HepG2 (cell line): Measurements from ENCODE around the gene ADAMTS2. TPM values are rescaled to one million over a fixed set of nuclear protein-coding genes. Genes with fewer than 3 reads are reported as not detected.

ENCODE experiments used
- ATAC-seq: fragments of 200-7000 bp; cut with Tn5 transposase; 3 replicates; pipeline ENCODE4 v1.9.1; 2020; ENCODE audit warnings: mild to moderate bottlenecking, moderate library complexity
- BruUV-seq: library from RNA; stranded (reverse); fragments of 400-500 nt; replicated peaks from 2 replicates; lab custom pipeline; 2021; lab: Mats Ljungman, UMichigan
- CTCF ChIA-PET: fragments of 300-600 bp; formaldehyde crosslinking; extraction: SDS; loops from one replicate; lab custom pipeline; 2021; ENCODE audit warnings: low total read pairs, inconsistent platforms, low intra/inter-chr PET ratio; lab: Yijun Ruan, JAX
- POLR2A ChIA-PET: fragments of 350-600 bp; sonication (Branson Sonifier 250); formaldehyde crosslinking; loops from one replicate; lab custom pipeline; 2020; ENCODE audit warnings: antibody characterized with exemption, inconsistent platforms; lab: Yijun Ruan, JAX
- DNase-seq: peaks from one replicate; pipeline ENCODE4 v3.0.0-alpha.2; 2015; ENCODE audit warnings: low spot score
- FAIRE-seq: peaks from 3 replicates; lab custom pipeline; 2011; peaks lifted over from hg19 to GRCh38; lab: Jason Lieb, UNC
- H2AFZ ChIP-seq: one replicate; pipeline ENCODE4 v1.6.1; 2011; ENCODE audit warnings: low read length, inconsistent platforms
- H3K27ac ChIP-seq: fragments of 300-600 bp; 3 replicates; pipeline ENCODE4 v1.8.0; 2011; ENCODE audit warnings: mixed run types, mild to moderate bottlenecking, mixed read lengths, low read length, inconsistent platforms; ENCODE audit not compliant: insufficient read depth; ENCODE audit errors: extremely low read length
- H3K27me3 ChIP-seq, 2 experiments: fragments of 200-600 bp in 1 of 2; 2 replicates in 1 of 2; 3 replicates in 1 of 2; pipeline versions ENCODE4 v1.6.0 to v1.8.0; 2011; ENCODE audit warnings: low read length in 2 of 2, mild to moderate bottlenecking in 2 of 2, moderate library complexity in 2 of 2, inconsistent platforms in 1 of 2; ENCODE audit not compliant: insufficient read depth in 2 of 2, control insufficient read depth in 1 of 2
- H3K36me3 ChIP-seq, 2 experiments: fragments of 200-600 bp in 1 of 2; replicated peaks in 1 of 2; 2 replicates in 1 of 2; 3 replicates in 1 of 2; pipeline versions ENCODE4 v1.5.1 to v1.8.0; 2011; ENCODE audit warnings: low read length in 2 of 2, inconsistent platforms in 1 of 2; ENCODE audit not compliant: insufficient read depth in 2 of 2, control insufficient read depth in 1 of 2
- H3K4me1 ChIP-seq: 2 replicates; pipeline ENCODE4 v1.5.1; 2012; ENCODE audit warnings: low read length, inconsistent platforms; ENCODE audit not compliant: insufficient read depth
- H3K4me2 ChIP-seq: 2 replicates; pipeline ENCODE4 v1.6.0; 2011; ENCODE audit warnings: low read depth, low read length, inconsistent platforms
- H3K4me3 ChIP-seq, 3 experiments: fragments of 200-600 bp in 1 of 3; sonication (generic), shearing (Covaris generic) in 1 of 3; replicated peaks in 1 of 3; 2 replicates each; pipeline ENCODE4 v1.5.1; 2011 to 2016; ENCODE audit warnings: low read length in 3 of 3, inconsistent platforms in 2 of 3, low read depth in 2 of 3, mild to moderate bottlenecking in 2 of 3, control low read depth in 1 of 3, mixed read lengths in 1 of 3; ENCODE audit not compliant: insufficient read depth in 1 of 3
- H3K79me2 ChIP-seq: one replicate; pipeline ENCODE4 v1.6.1; 2011; ENCODE audit warnings: low read length, inconsistent platforms; ENCODE audit not compliant: insufficient read depth
- H3K9ac ChIP-seq: 2 replicates; pipeline ENCODE4 v1.6.0; 2011; ENCODE audit warnings: mild to moderate bottlenecking, low read depth, low read length, inconsistent platforms; ENCODE audit not compliant: insufficient read depth
- H3K9me3 ChIP-seq: 2 replicates; pipeline ENCODE4 v1.5.1; 2012; ENCODE audit warnings: mild to moderate bottlenecking, low read length
- H4K20me1 ChIP-seq: 2 replicates; pipeline ENCODE4 v1.6.0; 2011; ENCODE audit warnings: inconsistent platforms, mild to moderate bottlenecking, low read length, moderate library complexity; ENCODE audit not compliant: insufficient read depth
- BCL6 ChIP-seq: IDR thresholded peaks from 2 replicates; pipeline ENCODE4 v1.6.1; 2016; ENCODE audit warnings: missing genetic modification reagents, missing compliant biosample characterization
- FOXM1 ChIP-seq: sonication (generic); formaldehyde crosslinking; IDR thresholded peaks from 2 replicates; pipeline ENCODE4 v1.5.0; 2020; ENCODE audit warnings: missing genetic modification reagents
- POGZ ChIP-seq: sonication (generic); formaldehyde crosslinking; IDR thresholded peaks from 2 replicates; pipeline ENCODE4 v1.4.0; 2020; ENCODE audit warnings: mild to moderate bottlenecking, missing genetic modification reagents
- RAD21 ChIP-seq: fragments of 450-650 bp; formaldehyde crosslinking; IDR thresholded peaks from 2 replicates; pipeline ENCODE4 v1.5.0; 2020; ENCODE audit warnings: mild to moderate bottlenecking
- RBFOX2 ChIP-seq: fragments of 200-400 bp; formaldehyde crosslinking; IDR thresholded peaks from 2 replicates; pipeline ENCODE4 v1.6.1; 2017; ENCODE audit warnings: low read depth, mild to moderate bottlenecking, low read length
- SCMH1 ChIP-seq: sonication (generic); formaldehyde crosslinking; IDR thresholded peaks from 2 replicates; pipeline ENCODE4 v1.9.0; 2021; ENCODE audit warnings: missing genetic modification reagents, mild to moderate bottlenecking, borderline replicate concordance
- TAF15 ChIP-seq: fragments of 200-400 bp; formaldehyde crosslinking; IDR thresholded peaks from one replicate; pipeline ENCODE4 v1.6.1; 2018; ENCODE audit warnings: mild to moderate bottlenecking, low read depth, low read length; ENCODE audit not compliant: poor library complexity, severe bottlenecking
- TARDBP ChIP-seq: sonication (generic); formaldehyde crosslinking; IDR thresholded peaks from 2 replicates; pipeline ENCODE4 v1.8.0; 2022; ENCODE audit warnings: mild to moderate bottlenecking, missing genetic modification reagents
- ZBTB7B ChIP-seq: sonication (generic); formaldehyde crosslinking; IDR thresholded peaks from 2 replicates; pipeline ENCODE4 v1.4.0; 2020; ENCODE audit warnings: missing genetic modification reagents
- ZNF543 ChIP-seq: sonication (generic); formaldehyde crosslinking; IDR thresholded peaks from 2 replicates; pipeline ENCODE4 v1.4.0; 2020; ENCODE audit warnings: mild to moderate bottlenecking, missing genetic modification reagents
- ZNF546 ChIP-seq: sonication (generic); formaldehyde crosslinking; conservative IDR thresholded peaks from 2 replicates; pipeline ENCODE4 v1.8.1; 2023; ENCODE audit warnings: mild to moderate bottlenecking, missing genetic modification reagents
- ZNF547 ChIP-seq: sonication (generic); formaldehyde crosslinking; IDR thresholded peaks from 2 replicates; pipeline ENCODE4 v1.5.1; 2020; ENCODE audit warnings: mild to moderate bottlenecking, missing genetic modification reagents
- ZNF562 ChIP-seq: sonication (generic); formaldehyde crosslinking; IDR thresholded peaks from 2 replicates; pipeline ENCODE4 v1.8.0; 2022; ENCODE audit warnings: missing genetic modification reagents, borderline replicate concordance
- ZNF615 ChIP-seq: sonication (generic); formaldehyde crosslinking; IDR thresholded peaks from 2 replicates; pipeline ENCODE4 v1.5.0; 2020; ENCODE audit warnings: mild to moderate bottlenecking, missing genetic modification reagents, borderline replicate concordance
- WGBS: methylation state at CpG from one replicate; pipeline ENCODE4 v1.1.6; 2017; ENCODE audit warnings: low lambda C conversion rate; 5-methylcytosine and 5-hydroxymethylcytosine counted together
- in situ Hi-C: cut with HindIII; loops from 2 replicates; pipeline ENCODE4 v1.10.0; 2017; ENCODE audit warnings: low pct_unique_long_range_greater_than_20kb; ENCODE audit not compliant: extremely low pct_ligation_motif_present
- intact Hi-C: fragments of 100-400 bp; cut with micrococcal nuclease; formaldehyde crosslinking; loops from one replicate; pipeline ENCODE4 v1.10.0; 2022; ENCODE audit not compliant: unreplicated experiment
- polyA plus RNA-seq, 8 experiments: library from polyadenylated mRNA; depleted of rRNA in 3 of 8; stranded (reverse) in 7 of 8; unstranded in 1 of 8; fragments of >200 nt; fragmentation: Illumina TruSeq in 4 of 8; extraction: Trizol in 4 of 8; gene quantifications; 2 replicates each; pipeline versions ENCODE4 v1.2.1 to v1.2.3, GENCODE V29; 2011 to 2016; ENCODE audit warnings: low read depth in 4 of 8, missing spikeins in 1 of 8, mixed read lengths in 1 of 8; ENCODE audit not compliant: insufficient read depth in 1 of 8
- total RNA-seq, 5 experiments: library from RNA; depleted of rRNA; stranded (reverse); fragments of >200 nt; fragmentation: Illumina TruSeq; extraction: Trizol; gene quantifications; 2 replicates each; pipeline ENCODE4 v1.2.3, GENCODE V29; 2016; ENCODE audit warnings: low read depth in 1 of 5
- TF ChIP-seq, protein P1 (sequence below): sonication (generic); formaldehyde crosslinking; IDR thresholded peaks from 2 replicates; pipeline ENCODE4 v1.8.1; 2023; ENCODE audit warnings: mild to moderate bottlenecking, missing genetic modification reagents
- TF ChIP-seq, protein P2 (sequence below): sonication (generic); formaldehyde crosslinking; IDR thresholded peaks from 2 replicates; pipeline ENCODE4 v1.4.0; 2020; ENCODE audit warnings: mild to moderate bottlenecking, missing genetic modification reagents
- TF ChIP-seq, protein P3 (sequence below): sonication (generic); formaldehyde crosslinking; IDR thresholded peaks from 2 replicates; pipeline ENCODE4 v1.4.0; 2020; ENCODE audit warnings: mild to moderate bottlenecking, missing genetic modification reagents
- TF ChIP-seq, protein P4 (sequence below): sonication (generic); formaldehyde crosslinking; conservative IDR thresholded peaks from 2 replicates; pipeline ENCODE4 v1.4.0; 2020; ENCODE audit warnings: mild to moderate bottlenecking, missing genetic modification reagents, moderate library complexity

ADAMTS2 gene
- total and polyA plus RNA-seq, 2 of the 13 experiments (the other 11 are each of a cell fraction or from before 2014, with no cell fraction given): 0.24 to 3.5 TPM

DNA sequence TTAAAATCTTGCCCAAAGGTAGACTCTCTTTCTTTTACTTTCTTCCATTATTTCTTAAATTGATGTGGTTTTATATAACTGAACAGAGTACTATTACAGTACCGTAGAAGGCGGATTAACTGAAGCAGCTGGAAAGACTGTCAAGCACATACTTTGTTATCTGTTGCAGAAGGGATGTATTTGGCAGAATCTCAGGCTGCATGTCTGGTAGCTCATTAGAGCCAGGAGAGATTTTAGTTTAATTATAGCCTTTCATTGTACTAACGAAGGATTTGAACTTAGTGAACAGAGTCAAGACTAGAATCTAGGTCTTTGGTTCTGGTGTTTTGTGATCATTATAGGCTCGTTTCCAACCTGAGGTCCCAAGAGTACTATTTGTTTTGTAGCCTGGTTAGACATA lies 264.5 kb downstream of the ADAMTS2 start:
- no peaks in the 10 kb centered on the region for H3K36me3 ChIP-seq
- H3K27me3 ChIP-seq: no peaks in the 10 kb centered on the region
- no peak overlapping the region for H3K27ac ChIP-seq
- no peaks in the 10 kb centered on the region for H4K20me1 ChIP-seq
- in situ Hi-C loops: no loop called here
- ChIA-PET POLR2A (no interaction called here), CTCF (no interaction called here)
- no peaks in the 10 kb centered on the region for H3K4me1 ChIP-seq
- H3K4me3 ChIP-seq: no peak overlapping the region
- no peak overlapping the region for H3K9ac ChIP-seq
- no peak for ATAC-seq
- 50% methylated on average over 4 of the region's 4 CpGs for WGBS
- no peak for TF ChIP-seq ZNF543 (CRISPR knock-in tag)
- TF ChIP-seq, protein P1, sequence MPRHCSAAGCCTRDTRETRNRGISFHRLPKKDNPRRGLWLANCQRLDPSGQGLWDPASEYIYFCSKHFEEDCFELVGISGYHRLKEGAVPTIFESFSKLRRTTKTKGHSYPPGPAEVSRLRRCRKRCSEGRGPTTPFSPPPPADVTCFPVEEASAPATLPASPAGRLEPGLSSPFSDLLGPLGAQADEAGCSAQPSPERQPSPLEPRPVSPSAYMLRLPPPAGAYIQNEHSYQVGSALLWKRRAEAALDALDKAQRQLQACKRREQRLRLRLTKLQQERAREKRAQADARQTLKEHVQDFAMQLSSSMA (CRISPR knock-in tag): no peak
- no peak for TF ChIP-seq TAF15
- TF ChIP-seq ZNF546 (CRISPR knock-in tag): no peak
- no peak for TF ChIP-seq FOXM1
- no peak for TF ChIP-seq BCL6 (CRISPR knock-in tag)
- no peak for TF ChIP-seq ZNF615 (CRISPR knock-in tag)
- no peak for TF ChIP-seq ZBTB7B (CRISPR knock-in tag)
- no peak for TF ChIP-seq ZNF562 (CRISPR knock-in tag)
- TF ChIP-seq TARDBP (CRISPR knock-in tag): no peak
- TF ChIP-seq RBFOX2: no peak
- no peak for TF ChIP-seq ZNF547 (CRISPR knock-in tag)
- TF ChIP-seq, protein P2, sequence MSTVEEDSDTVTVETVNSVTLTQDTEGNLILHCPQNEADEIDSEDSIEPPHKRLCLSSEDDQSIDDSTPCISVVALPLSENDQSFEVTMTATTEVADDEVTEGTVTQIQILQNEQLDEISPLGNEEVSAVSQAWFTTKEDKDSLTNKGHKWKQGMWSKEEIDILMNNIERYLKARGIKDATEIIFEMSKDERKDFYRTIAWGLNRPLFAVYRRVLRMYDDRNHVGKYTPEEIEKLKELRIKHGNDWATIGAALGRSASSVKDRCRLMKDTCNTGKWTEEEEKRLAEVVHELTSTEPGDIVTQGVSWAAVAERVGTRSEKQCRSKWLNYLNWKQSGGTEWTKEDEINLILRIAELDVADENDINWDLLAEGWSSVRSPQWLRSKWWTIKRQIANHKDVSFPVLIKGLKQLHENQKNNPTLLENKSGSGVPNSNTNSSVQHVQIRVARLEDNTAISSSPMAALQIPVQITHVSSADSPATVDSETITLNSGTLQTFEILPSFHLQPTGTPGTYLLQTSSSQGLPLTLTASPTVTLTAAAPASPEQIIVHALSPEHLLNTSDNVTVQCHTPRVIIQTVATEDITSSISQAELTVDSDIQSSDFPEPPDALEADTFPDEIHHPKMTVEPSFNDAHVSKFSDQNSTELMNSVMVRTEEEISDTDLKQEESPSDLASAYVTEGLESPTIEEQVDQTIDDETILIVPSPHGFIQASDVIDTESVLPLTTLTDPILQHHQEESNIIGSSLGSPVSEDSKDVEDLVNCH: no peak
- no peak for TF ChIP-seq RAD21 (CRISPR knock-in tag)
- TF ChIP-seq, protein P3, sequence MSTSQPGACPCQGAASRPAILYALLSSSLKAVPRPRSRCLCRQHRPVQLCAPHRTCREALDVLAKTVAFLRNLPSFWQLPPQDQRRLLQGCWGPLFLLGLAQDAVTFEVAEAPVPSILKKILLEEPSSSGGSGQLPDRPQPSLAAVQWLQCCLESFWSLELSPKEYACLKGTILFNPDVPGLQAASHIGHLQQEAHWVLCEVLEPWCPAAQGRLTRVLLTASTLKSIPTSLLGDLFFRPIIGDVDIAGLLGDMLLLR: no peak
- TF ChIP-seq SCMH1 (CRISPR knock-in tag): no peak
- TF ChIP-seq, protein P4, sequence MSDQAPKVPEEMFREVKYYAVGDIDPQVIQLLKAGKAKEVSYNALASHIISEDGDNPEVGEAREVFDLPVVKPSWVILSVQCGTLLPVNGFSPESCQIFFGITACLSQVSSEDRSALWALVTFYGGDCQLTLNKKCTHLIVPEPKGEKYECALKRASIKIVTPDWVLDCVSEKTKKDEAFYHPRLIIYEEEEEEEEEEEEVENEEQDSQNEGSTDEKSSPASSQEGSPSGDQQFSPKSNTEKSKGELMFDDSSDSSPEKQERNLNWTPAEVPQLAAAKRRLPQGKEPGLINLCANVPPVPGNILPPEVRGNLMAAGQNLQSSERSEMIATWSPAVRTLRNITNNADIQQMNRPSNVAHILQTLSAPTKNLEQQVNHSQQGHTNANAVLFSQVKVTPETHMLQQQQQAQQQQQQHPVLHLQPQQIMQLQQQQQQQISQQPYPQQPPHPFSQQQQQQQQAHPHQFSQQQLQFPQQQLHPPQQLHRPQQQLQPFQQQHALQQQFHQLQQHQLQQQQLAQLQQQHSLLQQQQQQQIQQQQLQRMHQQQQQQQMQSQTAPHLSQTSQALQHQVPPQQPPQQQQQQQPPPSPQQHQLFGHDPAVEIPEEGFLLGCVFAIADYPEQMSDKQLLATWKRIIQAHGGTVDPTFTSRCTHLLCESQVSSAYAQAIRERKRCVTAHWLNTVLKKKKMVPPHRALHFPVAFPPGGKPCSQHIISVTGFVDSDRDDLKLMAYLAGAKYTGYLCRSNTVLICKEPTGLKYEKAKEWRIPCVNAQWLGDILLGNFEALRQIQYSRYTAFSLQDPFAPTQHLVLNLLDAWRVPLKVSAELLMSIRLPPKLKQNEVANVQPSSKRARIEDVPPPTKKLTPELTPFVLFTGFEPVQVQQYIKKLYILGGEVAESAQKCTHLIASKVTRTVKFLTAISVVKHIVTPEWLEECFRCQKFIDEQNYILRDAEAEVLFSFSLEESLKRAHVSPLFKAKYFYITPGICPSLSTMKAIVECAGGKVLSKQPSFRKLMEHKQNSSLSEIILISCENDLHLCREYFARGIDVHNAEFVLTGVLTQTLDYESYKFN (CRISPR knock-in tag): no peak
- TF ChIP-seq POGZ (CRISPR knock-in tag): no peak
- peaks cover 96% of the 10 kb centered on the region for H3K9me3 ChIP-seq
- no peak for DNase-seq
- BruUV-seq: no TSS peak
- no peak for FAIRE-seq
- no peak overlapping the region for H2AFZ ChIP-seq
- intact Hi-C loops: no loop called here
- H3K4me2 ChIP-seq: no peak overlapping the region
- no peaks in the 10 kb centered on the region for H3K79me2 ChIP-seq
